ENCODE measurements around the gene SZT2. TPM values are rescaled to one million over a fixed set of nuclear protein-coding genes. Genes with fewer than 3 reads are reported as not detected.

Gene SZT2
- total RNA-seq, 1 donor from 2014 or later = 30.0 TPM

DNA sequence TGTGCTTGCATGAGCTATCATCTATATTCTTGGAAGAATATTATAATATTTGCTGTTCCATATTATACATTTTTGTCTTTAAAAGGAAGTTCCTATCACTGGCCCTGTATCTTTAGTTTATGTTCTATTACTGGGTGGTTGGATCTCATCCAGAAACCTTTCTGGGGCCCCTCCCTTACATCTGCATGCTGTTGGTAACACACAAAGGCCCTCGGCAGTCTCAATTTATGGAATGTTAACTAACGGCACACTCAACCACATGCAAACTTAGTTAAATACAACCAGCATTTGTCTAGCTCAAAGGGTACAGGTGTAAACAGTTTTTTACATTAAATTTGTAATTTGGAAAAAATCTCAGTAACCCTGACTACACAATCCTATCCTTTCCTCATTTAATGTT lies 73.8 kb downstream of the SZT2 start:
- Histone ChIP-seq H3K79me2 (ENCODE audit: insufficient read depth, low read length) (no peaks in the 10 kb centered on the region), H3K4me3 (ENCODE audit: insufficient read depth, low read depth, low read length) (no peak overlapping the region), H4K20me1 (ENCODE audit: insufficient read depth, low read length) (no peaks in the 10 kb centered on the region), H2AFZ (ENCODE audit: low read depth, low read length) (no peak overlapping the region), H3K36me3 (ENCODE audit: insufficient read depth, low read length) (no peaks in the 10 kb centered on the region), H3K9me3 (ENCODE audit: insufficient read depth, low read depth, low read length) (no peaks in the 10 kb centered on the region), H3K4me2 (ENCODE audit: low read length) (no peak overlapping the region), H3K9ac (ENCODE audit: low read length) (no peak overlapping the region), H3K4me1 (ENCODE audit: insufficient read depth, low read length) (peaks cover 11% of the 10 kb centered on the region), H3K27ac (ENCODE audit: low read depth, low read length) (no peak overlapping the region), H3K27me3 (ENCODE audit: insufficient read depth, low read length) (no peaks in the 10 kb centered on the region)
- no peak for TF ChIP-seq EZH2 (IDR thresholded peaks at IDR 0.05; ENCODE audit: insufficient read depth, low read length)
- TF ChIP-seq, protein P1, sequence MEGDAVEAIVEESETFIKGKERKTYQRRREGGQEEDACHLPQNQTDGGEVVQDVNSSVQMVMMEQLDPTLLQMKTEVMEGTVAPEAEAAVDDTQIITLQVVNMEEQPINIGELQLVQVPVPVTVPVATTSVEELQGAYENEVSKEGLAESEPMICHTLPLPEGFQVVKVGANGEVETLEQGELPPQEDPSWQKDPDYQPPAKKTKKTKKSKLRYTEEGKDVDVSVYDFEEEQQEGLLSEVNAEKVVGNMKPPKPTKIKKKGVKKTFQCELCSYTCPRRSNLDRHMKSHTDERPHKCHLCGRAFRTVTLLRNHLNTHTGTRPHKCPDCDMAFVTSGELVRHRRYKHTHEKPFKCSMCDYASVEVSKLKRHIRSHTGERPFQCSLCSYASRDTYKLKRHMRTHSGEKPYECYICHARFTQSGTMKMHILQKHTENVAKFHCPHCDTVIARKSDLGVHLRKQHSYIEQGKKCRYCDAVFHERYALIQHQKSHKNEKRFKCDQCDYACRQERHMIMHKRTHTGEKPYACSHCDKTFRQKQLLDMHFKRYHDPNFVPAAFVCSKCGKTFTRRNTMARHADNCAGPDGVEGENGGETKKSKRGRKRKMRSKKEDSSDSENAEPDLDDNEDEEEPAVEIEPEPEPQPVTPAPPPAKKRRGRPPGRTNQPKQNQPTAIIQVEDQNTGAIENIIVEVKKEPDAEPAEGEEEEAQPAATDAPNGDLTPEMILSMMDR (IDR thresholded peaks at IDR 0.05; ENCODE audit: insufficient read depth, low read depth, low read length) = no peak
- no peaks in the 10 kb centered on the region for H3K27me3 Mint-ChIP-seq (ENCODE audit: low read depth, unreplicated experiment)
- peaks cover 7% of the 10 kb centered on the region for H3K9me3 Mint-ChIP-seq (ENCODE audit: unreplicated experiment)
- no peak overlapping the region for H3K27ac Mint-ChIP-seq (ENCODE audit: unreplicated experiment)
- H3K4me1 Mint-ChIP-seq (ENCODE audit: low read depth, unreplicated experiment) = peaks cover 17% of the 10 kb centered on the region
- no peak for FAIRE-seq
- H3K4me3 Mint-ChIP-seq (ENCODE audit: unreplicated experiment) = no peak overlapping the region
- DNase-seq (ENCODE audit: low read depth) = no peak
- no peaks in the 10 kb centered on the region for H3K36me3 Mint-ChIP-seq (ENCODE audit: low read depth, unreplicated experiment)

DNA sequence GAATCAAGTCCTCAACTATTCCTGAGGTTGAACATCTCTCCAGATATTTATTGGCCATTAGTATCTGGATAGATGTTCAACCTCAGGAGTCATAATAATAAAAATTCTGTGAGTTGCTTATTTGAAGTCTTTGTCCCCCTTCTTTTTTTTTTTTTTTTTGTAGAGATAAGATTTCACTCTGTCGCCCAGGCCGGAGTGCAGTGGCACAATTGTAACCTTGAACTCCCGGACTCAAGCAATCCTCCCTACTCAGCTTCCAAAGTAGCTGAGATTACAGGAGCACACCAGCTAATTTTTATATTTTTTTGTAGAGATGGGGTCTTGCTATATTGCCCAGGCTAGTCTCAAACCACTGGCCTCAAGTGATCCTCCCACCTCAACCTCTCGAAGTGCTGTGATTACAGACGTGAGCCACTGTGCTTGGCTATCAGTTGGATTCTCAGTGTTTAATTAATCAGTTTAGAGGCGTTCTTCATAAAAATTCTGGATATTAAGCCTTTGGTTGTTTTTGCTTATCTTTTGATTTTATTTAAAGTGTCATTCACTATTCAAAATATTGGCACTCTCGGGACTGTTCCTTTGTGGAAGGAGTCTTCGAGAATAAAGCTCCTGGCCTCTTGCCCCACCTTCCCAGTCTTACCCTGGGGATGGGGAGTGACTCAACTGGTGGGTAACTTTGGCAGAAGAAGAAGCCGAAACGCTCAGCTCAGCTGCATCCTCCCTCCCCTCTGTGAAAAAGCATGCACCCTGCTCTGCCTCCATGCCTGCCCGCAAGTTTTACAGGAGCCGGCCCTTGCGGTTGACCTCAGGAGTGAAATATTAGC lies 75.2 kb downstream of the SZT2 start:
- peaks cover 11% of the 10 kb centered on the region for H3K4me1 ChIP-seq (ENCODE audit: insufficient read depth, low read length)
- H3K9ac ChIP-seq (ENCODE audit: low read length) = no peak overlapping the region
- no peaks in the 10 kb centered on the region for H3K9me3 ChIP-seq (ENCODE audit: insufficient read depth, low read depth, low read length)
- no peaks in the 10 kb centered on the region for H4K20me1 ChIP-seq (ENCODE audit: insufficient read depth, low read length)
- no peak overlapping the region for H3K27ac ChIP-seq (ENCODE audit: low read depth, low read length)
- DNase-seq (ENCODE audit: low read depth) (peak; percentile 66), FAIRE-seq (no peak)
- no peak overlapping the region for H3K4me3 ChIP-seq (ENCODE audit: insufficient read depth, low read depth, low read length)
- no peaks in the 10 kb centered on the region for H3K27me3 ChIP-seq (ENCODE audit: insufficient read depth, low read length)
- H2AFZ ChIP-seq (ENCODE audit: low read depth, low read length) = no peak overlapping the region
- H3K36me3 ChIP-seq (ENCODE audit: insufficient read depth, low read length) = no peaks in the 10 kb centered on the region
- H3K9me3 Mint-ChIP-seq (ENCODE audit: unreplicated experiment) = peaks cover 5% of the 10 kb centered on the region
- no peaks in the 10 kb centered on the region for H3K36me3 Mint-ChIP-seq (ENCODE audit: low read depth, unreplicated experiment)
- H3K27ac Mint-ChIP-seq (ENCODE audit: unreplicated experiment) = no peak overlapping the region
- H3K4me2 ChIP-seq (ENCODE audit: low read length) = no peak overlapping the region
- H3K4me1 Mint-ChIP-seq (ENCODE audit: low read depth, unreplicated experiment) = peaks cover 17% of the 10 kb centered on the region
- H3K79me2 ChIP-seq (ENCODE audit: insufficient read depth, low read length) = no peaks in the 10 kb centered on the region
- TF ChIP-seq, protein P1 (IDR thresholded peaks at IDR 0.05; ENCODE audit: insufficient read depth, low read depth, low read length) = no peak
- no peak for TF ChIP-seq EZH2 (IDR thresholded peaks at IDR 0.05; ENCODE audit: insufficient read depth, low read length)
- H3K4me3 Mint-ChIP-seq (ENCODE audit: unreplicated experiment) = no peak overlapping the region
- H3K27me3 Mint-ChIP-seq (ENCODE audit: low read depth, unreplicated experiment) = no peaks in the 10 kb centered on the region

DNA sequence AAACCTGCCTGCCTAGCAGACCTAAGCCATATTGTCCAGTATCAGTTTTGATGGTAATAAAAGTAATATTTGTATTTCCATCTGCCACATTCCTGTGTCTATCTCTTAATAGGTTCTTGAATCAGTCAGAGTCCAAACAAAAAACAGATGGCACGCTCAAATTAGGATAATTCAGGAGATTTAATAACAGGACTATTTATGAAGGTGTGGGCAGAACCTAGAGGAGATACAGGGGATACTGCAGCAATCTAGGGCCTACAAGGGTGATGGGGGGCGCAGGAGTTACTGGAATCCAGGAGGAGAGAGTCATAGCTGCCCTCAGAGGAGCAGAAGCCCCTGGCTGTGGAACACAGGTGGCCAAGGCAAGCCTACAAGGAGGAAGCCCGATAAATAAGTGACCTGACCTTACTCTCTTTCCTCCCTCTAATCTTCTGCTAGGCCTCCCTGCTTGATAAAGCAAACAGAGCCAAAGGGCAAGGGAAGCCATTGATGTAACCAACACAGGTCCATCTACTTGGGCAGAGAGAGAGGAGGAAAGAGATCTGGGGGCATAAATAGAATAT lies 75.9 kb downstream of the SZT2 start:
- peaks cover 11% of the 10 kb centered on the region for H3K4me1 ChIP-seq (ENCODE audit: insufficient read depth, low read length)
- H3K27ac Mint-ChIP-seq (ENCODE audit: unreplicated experiment) = no peak overlapping the region

More for the DNA sequence above, 75.9 kb downstream of the SZT2 start:
- peaks cover 17% of the 10 kb centered on the region for H3K4me1 Mint-ChIP-seq (ENCODE audit: low read depth, unreplicated experiment)
- H3K9me3 ChIP-seq (ENCODE audit: insufficient read depth, low read depth, low read length) = no peaks in the 10 kb centered on the region
- peaks cover 5% of the 10 kb centered on the region for H3K9me3 Mint-ChIP-seq (ENCODE audit: unreplicated experiment)
- TF ChIP-seq, protein P1 (IDR thresholded peaks at IDR 0.05; ENCODE audit: insufficient read depth, low read depth, low read length) = no peak
- no peak for TF ChIP-seq EZH2 (IDR thresholded peaks at IDR 0.05; ENCODE audit: insufficient read depth, low read length)
- H2AFZ ChIP-seq (ENCODE audit: low read depth, low read length) = no peak overlapping the region
- FAIRE-seq (no peak), DNase-seq (ENCODE audit: low read depth) (no peak)
- H3K27me3 Mint-ChIP-seq (ENCODE audit: low read depth, unreplicated experiment) = no peaks in the 10 kb centered on the region
- no peaks in the 10 kb centered on the region for H3K36me3 Mint-ChIP-seq (ENCODE audit: low read depth, unreplicated experiment)
- no peaks in the 10 kb centered on the region for H3K27me3 ChIP-seq (ENCODE audit: insufficient read depth, low read length)
- no peaks in the 10 kb centered on the region for H4K20me1 ChIP-seq (ENCODE audit: insufficient read depth, low read length)
- H3K27ac ChIP-seq (ENCODE audit: low read depth, low read length) = no peak overlapping the region
- H3K36me3 ChIP-seq (ENCODE audit: insufficient read depth, low read length) = no peaks in the 10 kb centered on the region
- no peak overlapping the region for H3K4me3 Mint-ChIP-seq (ENCODE audit: unreplicated experiment)
- no peak overlapping the region for H3K4me2 ChIP-seq (ENCODE audit: low read length)
- H3K9ac ChIP-seq (ENCODE audit: low read length) = no peak overlapping the region
- H3K79me2 ChIP-seq (ENCODE audit: insufficient read depth, low read length) = no peaks in the 10 kb centered on the region
- H3K4me3 ChIP-seq (ENCODE audit: insufficient read depth, low read depth, low read length) = no peak overlapping the region
